HFFc6 (cell line): ENCODE measurements around the gene TAGLN3. TPM values are rescaled to one million over a fixed set of nuclear protein-coding genes. Genes with fewer than 3 reads are reported as not detected.

Source experiments
- DNase-seq: peaks from one replicate; pipeline ENCODE4 v3.0.0-alpha.2; 2018
- H3K27ac Mint-ChIP-seq: 2 replicates; pipeline ENCODE4 v1.8.0; 2020; ENCODE audit warnings: mild to moderate bottlenecking, mixed read lengths
- H3K27me3 Mint-ChIP-seq: 2 replicates; pipeline ENCODE4 v1.8.0; 2021; ENCODE audit warnings: mild to moderate bottlenecking, moderate library complexity, mixed read lengths; ENCODE audit not compliant: insufficient read depth
- H3K36me3 Mint-ChIP-seq: 2 replicates; pipeline ENCODE4 v1.8.0; 2021; ENCODE audit warnings: low read depth, mixed read lengths
- H3K4me1 Mint-ChIP-seq: 2 replicates; pipeline ENCODE4 v1.8.0; 2020; ENCODE audit warnings: low read depth, mixed read lengths
- H3K4me3 Mint-ChIP-seq: 2 replicates; pipeline ENCODE4 v1.8.0; 2020; ENCODE audit warnings: mild to moderate bottlenecking, moderate library complexity, mixed read lengths
- H3K9me3 Mint-ChIP-seq: 2 replicates; pipeline ENCODE4 v1.8.0; 2020; ENCODE audit warnings: mild to moderate bottlenecking, mixed read lengths
- total RNA-seq, 6 experiments: library from RNA; stranded (reverse); fragmentation: NEBNext Ultra II Directional; extraction: Animal tissue kit (Norgen Biotek cat#: 25700); gene quantifications; 2 replicates in 1 of 6; 3 replicates in 5 of 6; pipeline ENCODE4 v1.2.3, GENCODE V29; 2021
- TF ChIP-seq, protein P1 (sequence below): fragments of 200-600 bp; sonication (generic); IDR thresholded peaks from 2 replicates; pipeline ENCODE4 v1.5.0; 2021; ENCODE audit warnings: antibody characterized with exemption, mild to moderate bottlenecking

TAGLN3 gene
- total RNA-seq, 6 experiments from 2014 or later: 0.26 to 0.63 (median 0.43) TPM; not detected in 3

DNA sequence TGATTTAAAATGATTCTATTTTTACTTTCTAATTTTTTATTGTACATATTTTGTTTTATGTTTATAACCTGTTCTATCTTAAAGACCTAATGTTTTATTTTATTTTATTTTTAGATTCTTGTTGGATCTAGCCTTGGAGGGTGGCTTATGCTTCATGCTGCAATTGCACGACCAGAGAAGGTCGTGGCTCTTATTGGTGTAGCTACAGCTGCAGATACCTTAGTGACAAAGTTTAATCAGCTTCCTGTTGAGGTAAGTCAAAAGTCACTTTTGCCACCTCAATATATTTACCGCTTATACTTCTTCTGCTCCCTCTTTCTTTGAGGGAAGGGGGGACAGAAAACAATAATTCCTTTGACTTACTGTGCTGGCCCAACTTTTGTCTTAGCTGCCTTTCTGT lies 11.9 kb upstream of the TAGLN3 start:
- Mint-ChIP-seq H3K27me3 (no peaks in the 10 kb centered on the region), H3K9me3 (no peaks in the 10 kb centered on the region), H3K4me3 (no peak overlapping the region), H3K4me1 (peaks cover 39% of the 10 kb centered on the region), H3K27ac (no peak overlapping the region), H3K36me3 (peaks cover 16% of the 10 kb centered on the region; the same call in 1 of the 2 replicates)
- TF ChIP-seq, protein P1, sequence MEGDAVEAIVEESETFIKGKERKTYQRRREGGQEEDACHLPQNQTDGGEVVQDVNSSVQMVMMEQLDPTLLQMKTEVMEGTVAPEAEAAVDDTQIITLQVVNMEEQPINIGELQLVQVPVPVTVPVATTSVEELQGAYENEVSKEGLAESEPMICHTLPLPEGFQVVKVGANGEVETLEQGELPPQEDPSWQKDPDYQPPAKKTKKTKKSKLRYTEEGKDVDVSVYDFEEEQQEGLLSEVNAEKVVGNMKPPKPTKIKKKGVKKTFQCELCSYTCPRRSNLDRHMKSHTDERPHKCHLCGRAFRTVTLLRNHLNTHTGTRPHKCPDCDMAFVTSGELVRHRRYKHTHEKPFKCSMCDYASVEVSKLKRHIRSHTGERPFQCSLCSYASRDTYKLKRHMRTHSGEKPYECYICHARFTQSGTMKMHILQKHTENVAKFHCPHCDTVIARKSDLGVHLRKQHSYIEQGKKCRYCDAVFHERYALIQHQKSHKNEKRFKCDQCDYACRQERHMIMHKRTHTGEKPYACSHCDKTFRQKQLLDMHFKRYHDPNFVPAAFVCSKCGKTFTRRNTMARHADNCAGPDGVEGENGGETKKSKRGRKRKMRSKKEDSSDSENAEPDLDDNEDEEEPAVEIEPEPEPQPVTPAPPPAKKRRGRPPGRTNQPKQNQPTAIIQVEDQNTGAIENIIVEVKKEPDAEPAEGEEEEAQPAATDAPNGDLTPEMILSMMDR: no peak
- no peak for DNase-seq

DNA sequence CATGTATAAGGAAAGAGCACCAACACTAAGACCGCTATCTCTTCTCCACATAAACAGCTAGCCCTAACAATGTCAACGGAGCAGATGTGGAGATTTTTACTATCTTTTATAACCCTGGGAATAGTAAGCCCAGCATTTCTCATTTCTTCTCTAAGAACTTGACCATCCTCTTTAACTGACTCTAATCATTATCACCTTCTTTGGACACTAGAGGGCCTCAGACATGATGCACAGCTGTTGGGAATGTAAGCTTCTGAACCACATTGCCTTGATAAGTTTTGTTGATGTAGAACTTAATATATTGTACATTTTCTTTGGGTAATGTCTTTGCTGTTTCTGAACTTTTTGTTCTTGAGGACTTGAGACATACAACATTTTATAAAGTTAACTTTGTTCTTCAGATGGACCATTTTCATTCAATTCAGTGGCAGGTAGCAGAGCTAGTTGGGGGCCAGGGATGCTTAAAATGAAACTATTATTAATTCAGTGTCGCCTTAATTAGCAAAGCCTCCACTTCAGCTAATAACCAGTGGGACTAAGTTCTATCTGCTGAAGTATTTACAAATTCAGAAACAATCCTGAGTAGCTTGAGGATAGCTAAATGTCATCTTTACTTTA lies 9.6 kb upstream of the TAGLN3 start:
- Mint-ChIP-seq H3K27ac (no peak overlapping the region), H3K27me3 (no peaks in the 10 kb centered on the region), H3K4me1 (peaks cover 25% of the 10 kb centered on the region), H3K36me3 (peaks cover 20% of the 10 kb centered on the region; the same call in 1 of the 2 replicates), H3K9me3 (no peaks in the 10 kb centered on the region), H3K4me3 (no peak overlapping the region; the same call in 1 of the 2 replicates)
- TF ChIP-seq, protein P1: peak; percentile 86
- DNase-seq: peak; percentile 73

DNA sequence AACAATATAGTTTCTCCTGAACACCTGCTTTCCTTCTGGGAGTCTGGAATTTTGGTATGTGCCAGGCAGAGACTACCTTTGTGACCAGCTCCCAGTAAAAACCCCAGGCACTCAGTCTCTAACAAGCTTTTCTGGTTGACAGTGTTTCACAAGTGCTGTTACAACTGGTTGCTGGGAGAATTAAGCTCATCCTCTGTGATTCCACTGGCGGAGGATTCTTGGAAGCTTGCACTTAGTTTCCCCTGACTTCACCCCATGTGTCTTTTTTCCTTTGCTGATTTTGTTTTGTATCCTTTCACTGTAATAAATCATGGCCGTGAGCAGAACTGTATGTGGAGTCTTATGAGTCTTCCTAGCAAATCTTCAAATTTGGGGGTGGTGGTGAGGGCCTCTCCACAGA lies 5.7 kb upstream of the TAGLN3 start:
- peaks cover 8% of the 10 kb centered on the region; the same call in 1 of the 2 replicates for H3K36me3 Mint-ChIP-seq
- DNase-seq: no peak
- H3K27ac Mint-ChIP-seq: no peak overlapping the region
- H3K4me1 Mint-ChIP-seq: peaks cover 13% of the 10 kb centered on the region
- TF ChIP-seq, protein P1: no peak
- no peaks in the 10 kb centered on the region for H3K9me3 Mint-ChIP-seq
- no peak overlapping the region for H3K4me3 Mint-ChIP-seq
- no peaks in the 10 kb centered on the region for H3K27me3 Mint-ChIP-seq

DNA sequence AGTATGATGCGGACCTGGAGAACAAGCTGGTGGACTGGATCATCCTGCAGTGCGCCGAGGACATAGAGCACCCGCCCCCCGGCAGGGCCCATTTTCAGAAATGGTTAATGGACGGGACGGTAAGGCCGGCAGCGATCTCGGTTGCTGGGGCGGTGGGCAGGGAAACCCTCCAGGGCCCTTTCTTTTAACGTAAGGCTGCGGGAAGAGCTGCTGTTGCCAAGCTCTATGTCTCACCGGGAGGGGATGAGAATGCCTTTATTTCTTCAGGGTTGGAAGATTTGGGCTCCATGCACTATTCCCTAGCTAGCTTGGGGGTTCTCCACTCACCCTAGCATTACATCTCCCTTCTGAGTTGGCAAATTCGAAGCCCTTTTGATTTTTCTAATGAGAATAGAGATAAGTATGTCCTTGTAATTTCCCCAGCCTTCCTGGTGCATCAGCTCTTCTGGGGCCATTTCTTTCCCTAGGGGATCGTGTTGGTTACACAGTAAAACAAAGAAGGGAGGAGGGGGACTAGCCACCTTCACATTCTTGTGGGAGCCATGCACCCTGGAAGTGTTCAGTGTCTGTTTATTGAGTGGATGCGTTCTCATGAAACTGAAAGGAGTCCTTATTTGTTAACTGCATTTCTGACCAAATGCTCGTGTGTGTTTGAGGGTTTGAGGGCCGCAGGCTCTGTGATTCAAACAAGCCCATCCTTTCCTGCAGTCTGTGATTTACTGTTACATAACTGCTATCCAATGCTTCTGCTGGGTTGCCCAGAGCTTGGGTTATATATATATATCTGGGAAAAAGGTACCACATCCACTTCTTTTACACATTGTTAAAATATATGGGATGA lies 982 bp downstream of the TAGLN3 start:
- Mint-ChIP-seq H3K27ac (no peak overlapping the region), H3K36me3 (no peaks in the 10 kb centered on the region), H3K4me1 (peaks cover 65% of the 10 kb centered on the region), H3K9me3 (no peaks in the 10 kb centered on the region), H3K4me3 (peak overlapping the region; percentile 90), H3K27me3 (no peaks in the 10 kb centered on the region; the same call in 1 of the 2 replicates)
- TF ChIP-seq, protein P1: no peak
- DNase-seq: no peak

DNA sequence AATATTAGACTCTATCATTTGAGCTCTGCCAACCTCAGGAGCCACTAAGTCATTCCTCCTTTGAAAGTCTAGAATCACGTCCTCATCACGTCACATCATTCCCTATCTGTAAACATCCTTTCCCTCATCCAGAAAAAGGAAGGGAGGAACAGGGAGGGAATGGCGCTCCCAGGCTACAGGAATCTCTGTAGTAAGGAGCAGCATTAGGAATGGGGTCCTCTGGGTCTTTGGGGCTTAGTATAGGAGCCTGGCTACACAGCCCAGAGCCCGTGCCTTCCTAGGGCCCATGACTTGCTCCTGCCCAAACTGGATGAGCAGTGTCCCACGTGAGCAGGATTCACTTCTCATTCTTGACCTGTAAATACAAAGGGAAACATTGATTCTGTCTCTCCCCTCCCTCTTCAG lies 1.6 kb downstream of the TAGLN3 start:
- TF ChIP-seq, protein P1: no peak
- H3K27ac Mint-ChIP-seq: no peak overlapping the region

More for the DNA sequence above, 1.6 kb downstream of the TAGLN3 start:
- H3K27me3 Mint-ChIP-seq: no peaks in the 10 kb centered on the region; the same call in 1 of the 2 replicates
- H3K4me1 Mint-ChIP-seq: peaks cover 70% of the 10 kb centered on the region
- H3K4me3 Mint-ChIP-seq: no peak overlapping the region
- no peak for DNase-seq
- H3K36me3 Mint-ChIP-seq: no peaks in the 10 kb centered on the region
- no peaks in the 10 kb centered on the region for H3K9me3 Mint-ChIP-seq
